Measurements from ENCODE around the gene AKR1C3. TPM values are rescaled to one million over a fixed set of nuclear protein-coding genes. Genes with fewer than 3 reads are reported as not detected.

AKR1C3 gene
- total and polyA plus RNA-seq, 2 donors (not counting 3 experiments of a cell fraction or from before 2014, with no cell fraction given): 27.4 to 32.2 TPM

DNA sequence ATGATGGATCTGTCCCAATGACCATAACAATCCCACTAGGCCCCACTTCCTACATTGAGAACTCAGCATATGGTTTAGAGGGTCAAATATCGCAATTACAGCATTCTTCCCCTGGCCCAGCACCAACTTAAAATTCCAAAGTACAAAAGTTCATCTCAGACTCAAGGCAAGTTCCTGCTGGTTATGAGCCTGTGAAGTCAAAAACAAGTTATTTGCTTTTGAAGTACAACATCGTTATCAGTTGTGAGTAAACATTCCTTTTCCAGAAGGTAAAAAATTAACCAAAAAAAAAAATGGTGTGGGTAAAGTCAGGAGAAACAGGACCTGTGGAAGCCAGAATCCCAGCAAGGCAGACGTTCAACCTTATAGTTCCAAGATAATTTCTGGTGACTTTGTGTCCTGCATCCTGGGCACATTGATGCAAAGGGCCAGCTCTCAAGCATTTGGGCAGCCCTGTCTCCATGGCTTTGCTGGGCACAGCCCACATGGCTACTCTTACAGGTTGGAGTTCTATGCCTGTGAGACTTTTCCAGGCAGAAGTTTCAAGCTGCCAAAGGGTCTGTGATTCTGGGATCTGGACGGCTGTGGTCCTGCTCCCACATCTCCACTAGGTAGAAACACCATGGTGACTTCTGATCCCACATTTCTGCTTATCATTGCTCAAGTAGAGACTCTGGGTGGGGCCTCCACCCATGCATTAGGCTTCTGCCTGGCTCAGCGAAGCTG lies 53.2 kb downstream of the AKR1C3 start:
- DNase-seq (ENCODE audit: low read depth, low spot score) (no peak), FAIRE-seq (no peak)
- Histone ChIP-seq H3K4me3 (replicated peaks in 1 of 3; ENCODE audit: insufficient read depth in 1 of 3, low read depth in 1 of 3, low read length in 3 of 3) (no peak overlapping the region), H3K9ac (replicated peaks; ENCODE audit: extremely low read depth, insufficient read depth, low read length) (no peak overlapping the region), H3K27ac (ENCODE audit: insufficient read depth, low read depth, low read length) (no peak overlapping the region), H3K4me2 (ENCODE audit: insufficient read depth, low read length) (no peak overlapping the region), H3K9me3 (replicated peaks; ENCODE audit: control insufficient read depth, insufficient read depth, low read length) (no peaks in the 10 kb centered on the region), H3K79me2 (ENCODE audit: control insufficient read depth, insufficient read depth, low read length) (no peaks in the 10 kb centered on the region), H3K4me1 (ENCODE audit: control insufficient read depth, extremely low read depth, insufficient read depth, low read length) (no peaks in the 10 kb centered on the region), H2AFZ (ENCODE audit: low read depth, low read length) (no peak overlapping the region), H3K36me3 (ENCODE audit: control insufficient read depth in 2 of 2, extremely low read depth in 1 of 2, insufficient read depth in 2 of 2, low read length in 2 of 2) (no peaks in the 10 kb centered on the region), H3K9me1 (replicated peaks; ENCODE audit: control insufficient read depth, extremely low read depth, insufficient read depth, low read length) (no peaks in the 10 kb centered on the region), H3K27me3 (ENCODE audit: control insufficient read depth in 2 of 2, insufficient read depth in 2 of 2, low read length in 2 of 2) (no peaks in the 10 kb centered on the region), H4K20me1 (replicated peaks; ENCODE audit: control insufficient read depth, extremely low read depth, insufficient read depth, low read length) (no peaks in the 10 kb centered on the region)
- no TSS peak for BruUV-seq (replicated peaks)
- ChIA-PET CTCF (no interaction called here), POLR2A (no interaction called here)
- dilution Hi-C loops (cut with MboI; ENCODE audit: extremely low pct_ligation_motif_present, low sequenced_read_pairs): no loop called here
- TF ChIP-seq CTCF (IDR thresholded peaks at IDR 0.05; ENCODE audit: extremely low read depth in 1 of 2, insufficient read depth in 1 of 2, low read depth in 1 of 2, low read length in 2 of 2) (no peak), MYC (IDR thresholded peaks at IDR 0.05; ENCODE audit: low read depth, low read length) (no peak), GATA2 (IDR thresholded peaks at IDR 0.05; ENCODE audit: insufficient read depth, insufficient read length, low read depth, low read length) (no peak), MAX (IDR thresholded peaks at IDR 0.05; ENCODE audit: insufficient read depth, insufficient read length) (no peak), POLR2AphosphoS5 (IDR thresholded peaks at IDR 0.05; ENCODE audit: insufficient read depth, low read depth, low read length) (no peak), JUN (IDR thresholded peaks at IDR 0.05; ENCODE audit: borderline replicate concordance, insufficient read depth, insufficient read length, low read depth) (no peak), FOS (IDR thresholded peaks at IDR 0.05; ENCODE audit: borderline replicate concordance, insufficient read depth, low read length) (no peak), EZH2 (IDR thresholded peaks at IDR 0.05; ENCODE audit: borderline replicate concordance, low read depth, low read length, severe bottlenecking) (no peak), POLR2A (IDR thresholded peaks at IDR 0.05; ENCODE audit: low read depth, low read length) (no peak)
- intact Hi-C loops (cut with micrococcal nuclease): no loop called here
